Effector memory CD4-positive, alpha-beta T cell (primary cell): ENCODE measurements around the gene PPM1N.

Experiments
- DNase-seq, 3 donors: peaks; one replicate each; pipeline ENCODE4 v3.0.0-alpha.2; 2020
- H3K27ac ChIP-seq: 2 replicates; pipeline ENCODE4 v1.7.0; 2013; ENCODE audit warnings: mild to moderate bottlenecking, low read length, moderate library complexity; ENCODE audit not compliant: insufficient read depth, poor library complexity, severe bottlenecking
- H3K27me3 ChIP-seq: replicated peaks from 2 replicates; pipeline ENCODE4 v1.7.0; 2013; ENCODE audit warnings: mild to moderate bottlenecking, low read length; ENCODE audit not compliant: insufficient read depth, control insufficient read depth, poor library complexity, severe bottlenecking
- H3K36me3 ChIP-seq: 2 replicates; pipeline ENCODE4 v1.7.0; 2013; ENCODE audit warnings: mild to moderate bottlenecking, low read length, moderate library complexity; ENCODE audit not compliant: control insufficient read depth, insufficient read depth
- H3K4me1 ChIP-seq: 2 replicates; pipeline ENCODE4 v1.7.0; 2013; ENCODE audit warnings: low read length, mild to moderate bottlenecking; ENCODE audit not compliant: control insufficient read depth, insufficient read depth, poor library complexity, severe bottlenecking
- H3K4me3 ChIP-seq: 2 replicates; pipeline ENCODE4 v1.7.0; 2013; ENCODE audit warnings: low read length, low read depth, mild to moderate bottlenecking; ENCODE audit not compliant: insufficient read depth, poor library complexity, severe bottlenecking
- H3K9me3 ChIP-seq: 2 replicates; pipeline ENCODE4 v1.7.0; 2013; ENCODE audit warnings: mild to moderate bottlenecking, low read length, moderate library complexity; ENCODE audit not compliant: control insufficient read depth

PPM1N gene

GRCh38 chr19:45528149-45528743 lies 30.0 kb downstream of the PPM1N start:
- no peak overlapping the region for H3K4me3 ChIP-seq

DNA sequence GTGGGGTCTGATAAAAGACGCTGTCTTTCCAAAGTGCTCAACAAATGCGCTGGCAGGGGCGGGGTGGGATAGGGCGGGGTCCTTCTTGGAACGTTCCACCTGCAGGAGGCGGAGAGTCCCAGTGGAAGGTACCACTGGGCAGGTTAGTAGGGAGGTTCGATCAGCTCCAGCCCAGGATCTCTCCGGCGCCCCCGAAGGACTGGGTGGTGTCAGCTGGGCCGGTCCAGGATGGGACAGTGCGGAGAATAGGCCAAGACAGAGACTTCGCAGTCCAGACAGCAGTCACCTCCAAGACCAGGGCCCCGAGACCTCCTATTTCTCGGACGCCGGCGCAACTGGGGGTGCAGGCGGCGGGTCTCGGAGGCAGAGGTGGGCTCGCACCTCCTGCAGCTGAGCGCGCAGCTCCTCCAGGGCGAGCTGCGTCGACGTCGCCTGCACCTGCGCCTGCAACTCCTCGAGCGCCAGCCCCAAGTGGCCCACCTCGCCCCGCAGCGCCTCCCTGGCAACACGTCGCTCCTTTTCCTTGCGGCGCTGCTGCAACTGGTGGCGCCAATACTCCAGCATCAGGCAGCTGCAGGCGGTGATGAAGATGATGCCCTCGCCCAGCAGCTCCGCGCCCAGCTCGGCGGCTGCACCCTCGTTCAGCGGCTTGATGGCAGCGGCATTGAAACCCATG lies 30.6 kb downstream of the PPM1N start:
- H3K4me1 ChIP-seq: peaks cover 3% of the 10 kb centered on the region
- H3K36me3 ChIP-seq: peaks cover 32% of the 10 kb centered on the region
- H3K9me3 ChIP-seq: no peaks in the 10 kb centered on the region
- H3K27ac ChIP-seq: no peak overlapping the region
- DNase-seq: no peak
- no peaks in the 10 kb centered on the region for H3K27me3 ChIP-seq
- H3K4me3 ChIP-seq: no peak overlapping the region

More at GRCh38 chr19:45528149-45528743, 30.0 kb downstream of the PPM1N start:
- H3K36me3 ChIP-seq: peaks cover 32% of the 10 kb centered on the region
- no peak for DNase-seq
- no peaks in the 10 kb centered on the region for H3K27me3 ChIP-seq
- peaks cover 3% of the 10 kb centered on the region for H3K4me1 ChIP-seq
- no peak overlapping the region for H3K27ac ChIP-seq
- no peaks in the 10 kb centered on the region for H3K9me3 ChIP-seq

DNA sequence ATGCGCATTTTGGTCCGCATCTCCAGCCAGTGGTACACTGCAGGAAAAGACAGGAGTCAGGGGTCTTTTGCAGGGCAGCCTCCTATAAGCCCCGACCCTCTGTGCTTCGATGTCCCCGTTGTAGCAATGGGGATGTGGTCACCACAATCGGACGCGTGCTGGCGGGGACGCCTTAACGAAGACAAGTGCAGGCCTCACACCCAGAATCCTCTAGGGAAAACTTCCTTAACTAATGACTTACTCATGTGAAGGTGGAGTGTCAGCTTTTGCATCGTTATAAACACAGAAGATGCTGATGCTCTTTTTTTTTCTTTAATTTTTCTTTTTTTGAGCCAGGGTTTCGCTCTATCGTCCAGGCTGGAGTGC lies 31.2 kb downstream of the PPM1N start:
- no peaks in the 10 kb centered on the region for H3K27me3 ChIP-seq
- H3K9me3 ChIP-seq: no peaks in the 10 kb centered on the region
- no peak overlapping the region for H3K4me3 ChIP-seq
- DNase-seq: no peak
- peaks cover 30% of the 10 kb centered on the region for H3K36me3 ChIP-seq
- H3K27ac ChIP-seq: no peak overlapping the region
- H3K4me1 ChIP-seq: peaks cover 3% of the 10 kb centered on the region

DNA sequence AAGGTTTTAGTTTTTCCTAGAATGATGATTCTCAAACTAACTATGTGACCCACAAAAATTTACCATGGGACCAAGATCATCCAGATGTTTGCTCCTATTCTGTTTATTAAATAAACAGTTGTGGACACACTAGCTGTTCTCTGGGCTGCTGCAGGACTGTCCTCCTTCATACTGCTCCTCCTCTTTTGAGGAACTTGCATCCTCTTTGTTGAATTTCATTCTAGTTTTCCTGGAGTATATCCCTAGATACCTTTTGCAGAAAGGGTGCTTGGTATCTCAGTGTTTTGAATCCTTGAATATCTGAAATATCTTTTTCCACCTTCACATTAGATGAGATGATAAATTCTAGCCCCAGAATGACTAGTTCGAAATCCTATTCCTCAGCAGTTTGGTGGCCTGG lies 33.1 kb downstream of the PPM1N start:
- Histone ChIP-seq H3K4me1 (peaks cover 3% of the 10 kb centered on the region), H3K27me3 (no peaks in the 10 kb centered on the region), H3K4me3 (no peak overlapping the region), H3K36me3 (peaks cover 11% of the 10 kb centered on the region), H3K9me3 (no peaks in the 10 kb centered on the region), H3K27ac (no peak overlapping the region)
- DNase-seq: no peak

- H3K9me3 ChIP-seq: no peaks in the 10 kb centered on the region
- no peak overlapping the region for H3K4me3 ChIP-seq
- no peak for DNase-seq
- H3K27me3 ChIP-seq: no peaks in the 10 kb centered on the region
- H3K27ac ChIP-seq: no peak overlapping the region
- H3K4me1 ChIP-seq: no peaks in the 10 kb centered on the region
- no peaks in the 10 kb centered on the region for H3K36me3 ChIP-seq
Measured at GRCh38 chr19:45539459-45539858, 41.2 kb downstream of the PPM1N start.

- no peak for DNase-seq
- no peaks in the 10 kb centered on the region for H3K9me3 ChIP-seq
- no peaks in the 10 kb centered on the region for H3K27me3 ChIP-seq
- no peak overlapping the region for H3K4me3 ChIP-seq
- no peaks in the 10 kb centered on the region for H3K4me1 ChIP-seq
- no peak overlapping the region for H3K27ac ChIP-seq
- no peaks in the 10 kb centered on the region for H3K36me3 ChIP-seq
Measured at GRCh38 chr19:45542234-45542668, 44.0 kb downstream of the PPM1N start.

GRCh38 chr19:45547211-45547770 lies 49.0 kb downstream of the PPM1N start:
- no peak for DNase-seq
- Histone ChIP-seq H3K4me1 (no peaks in the 10 kb centered on the region), H3K9me3 (no peaks in the 10 kb centered on the region), H3K4me3 (no peak overlapping the region), H3K27me3 (no peaks in the 10 kb centered on the region), H3K27ac (no peak overlapping the region), H3K36me3 (no peaks in the 10 kb centered on the region)

- H3K9me3 ChIP-seq: no peaks in the 10 kb centered on the region
- H3K27me3 ChIP-seq: no peaks in the 10 kb centered on the region
- no peak overlapping the region for H3K4me3 ChIP-seq
- H3K4me1 ChIP-seq: no peaks in the 10 kb centered on the region
- no peaks in the 10 kb centered on the region for H3K36me3 ChIP-seq
- no peak overlapping the region for H3K27ac ChIP-seq
- DNase-seq: no peak
Measured at GRCh38 chr19:45547965-45548609, 49.8 kb downstream of the PPM1N start.
